GM12878 (cell line): ENCODE measurements around the gene JTB. TPM values are rescaled to one million over a fixed set of nuclear protein-coding genes. Genes with fewer than 3 reads are reported as not detected.

Source experiments
- ASH2L ChIP-seq: fragments of 300-600, 200-600 bp; sonication (generic); IDR thresholded peaks from 2 replicates; pipeline ENCODE4 v1.6.1; 2017; ENCODE audit warnings: low read depth, mild to moderate bottlenecking, borderline replicate concordance
- CREB1 ChIP-seq: IDR thresholded peaks from 2 replicates; pipeline ENCODE4 v1.6.1; 2012; ENCODE audit warnings: low read depth, mild to moderate bottlenecking, inconsistent platforms
- ELK1 ChIP-seq: IDR thresholded peaks from 2 replicates; pipeline ENCODE4 v1.6.1; 2012; ENCODE audit warnings: low read depth, low read length, improper control_type of control experiment
- MYB ChIP-seq: fragments of 150-350 bp; IDR thresholded peaks from 2 replicates; pipeline ENCODE4 v1.6.1; 2014; ENCODE audit warnings: mild to moderate bottlenecking, low read depth, low read length, borderline replicate concordance
- NKRF ChIP-seq: fragments of 450-650 bp; conservative IDR thresholded peaks from 2 replicates; pipeline ENCODE4 v1.6.1; 2017; ENCODE audit warnings: mild to moderate bottlenecking, moderate library complexity
- TCF3 ChIP-seq: IDR thresholded peaks from 2 replicates; pipeline ENCODE4 v1.6.1; 2012; ENCODE audit warnings: low read depth, mild to moderate bottlenecking, low read length, borderline replicate concordance; ENCODE audit not compliant: insufficient read depth
- USF2 ChIP-seq: IDR thresholded peaks from 2 replicates; pipeline ENCODE4 v1.6.1; 2011; ENCODE audit warnings: low read depth, low read length, improper control_type of control experiment, borderline replicate concordance
- polyA plus RNA-seq, 11 experiments: library from polyadenylated mRNA; depleted of rRNA in 4 of 11; unstranded in 6 of 11; stranded (reverse) in 5 of 11; fragments of >200 nt; fragmentation: Nextera tagmentation in 4 of 11; fragmentation: Illumina TruSeq in 1 of 11; extraction: Ambion mirVana in 4 of 11; extraction: Trizol in 1 of 11; gene quantifications; 1 replicate in 1 of 11; 2 replicates in 10 of 11; pipeline versions ENCODE4 v1.2.1 to v1.2.3, GENCODE V29; 2011 to 2016; ENCODE audit warnings: inconsistent platforms in 2 of 11, missing spikeins in 2 of 11, low read depth in 1 of 11
- total RNA-seq, 4 experiments: library from RNA; depleted of rRNA in 3 of 4; stranded (reverse); fragments of >200 nt in 3 of 4; fragmentation: Illumina TruSeq in 1 of 4; extraction: Trizol in 1 of 4; gene quantifications; 2 replicates each; pipeline versions ENCODE4 v1.2.1 to v1.2.3, GENCODE V29; 2013 to 2021

JTB gene
- total and polyA plus RNA-seq, 10 of the 15 experiments (the other 5 are each of a cell fraction or from before 2014, with no cell fraction given): 25.0 to 298 (median 155) TPM

GRCh38 chr1:153945795-153946621 is 31.5 kb downstream of the JTB start (continued):
- TF ChIP-seq NKRF: peak; percentile 92
- no peak for TF ChIP-seq ASH2L
- TF ChIP-seq CREB1: peak; percentile 74; the same call in 1 of the 2 replicates
- 0 out of 2 replicates have a peak, but pooled peaks have one; percentile 38 for TF ChIP-seq MYB
- peak; percentile 98 for TF ChIP-seq TCF3
- TF ChIP-seq ELK1: peak; percentile 67
- peak; percentile 67 for TF ChIP-seq USF2
